Gastroesophageal sphincter (tissue), 3 donors: ENCODE measurements around the gene TTLL12.

Experiments
- EP300 ChIP-seq: sonication (generic); formaldehyde crosslinking; IDR thresholded peaks from one replicate; pipeline ENCODE4 v1.6.1; 2017; ENCODE audit warnings: antibody characterized with exemption, mild to moderate bottlenecking
- POLR2A ChIP-seq, 2 donors: fragments of 450-650 bp; IDR thresholded peaks; one replicate each; pipeline ENCODE4 v1.6.1; 2017; ENCODE audit warnings: antibody characterized with exemption in 2 of 2, mild to moderate bottlenecking in 2 of 2, moderate library complexity in 1 of 2
- POLR2AphosphoS5 ChIP-seq: sonication (generic); formaldehyde crosslinking; IDR thresholded peaks from one replicate; pipeline ENCODE4 v1.6.1; 2017; ENCODE audit warnings: antibody characterized with exemption
- TF ChIP-seq, protein P1 (sequence below), 4 experiments: fragments of 200-600 bp in 2 of 4; fragments of 450-650 bp in 2 of 4; sonication (generic) in 1 of 4; IDR thresholded peaks; one replicate each; pipeline ENCODE4 v1.5.1; 2017 to 2019; ENCODE audit warnings: antibody characterized with exemption in 4 of 4, mild to moderate bottlenecking in 2 of 4, moderate library complexity in 2 of 4

DNA sequence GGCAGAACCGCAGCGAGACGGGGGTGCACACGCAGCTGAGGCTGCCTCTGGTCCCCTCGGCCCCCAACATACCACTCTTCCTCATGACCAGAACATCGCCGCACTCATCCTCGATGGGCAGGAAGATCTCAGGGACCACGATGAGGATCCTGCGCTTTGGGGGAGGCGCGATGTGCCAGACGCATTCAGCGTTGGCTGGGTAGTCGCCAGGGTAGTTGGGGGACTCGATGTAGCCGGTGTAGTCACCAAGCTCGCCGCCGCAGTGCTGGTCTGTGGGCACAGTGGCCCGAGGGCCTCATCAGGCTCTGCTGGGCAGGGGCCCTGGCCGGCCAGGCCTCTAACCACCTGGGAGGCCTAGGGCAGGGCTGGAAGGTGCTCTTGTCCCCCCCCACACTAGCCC is 23.0 kb upstream of the TTLL12 start:
- no peak for TF ChIP-seq POLR2A (IDR thresholded peaks at IDR 0.05)
- TF ChIP-seq, protein P1, sequence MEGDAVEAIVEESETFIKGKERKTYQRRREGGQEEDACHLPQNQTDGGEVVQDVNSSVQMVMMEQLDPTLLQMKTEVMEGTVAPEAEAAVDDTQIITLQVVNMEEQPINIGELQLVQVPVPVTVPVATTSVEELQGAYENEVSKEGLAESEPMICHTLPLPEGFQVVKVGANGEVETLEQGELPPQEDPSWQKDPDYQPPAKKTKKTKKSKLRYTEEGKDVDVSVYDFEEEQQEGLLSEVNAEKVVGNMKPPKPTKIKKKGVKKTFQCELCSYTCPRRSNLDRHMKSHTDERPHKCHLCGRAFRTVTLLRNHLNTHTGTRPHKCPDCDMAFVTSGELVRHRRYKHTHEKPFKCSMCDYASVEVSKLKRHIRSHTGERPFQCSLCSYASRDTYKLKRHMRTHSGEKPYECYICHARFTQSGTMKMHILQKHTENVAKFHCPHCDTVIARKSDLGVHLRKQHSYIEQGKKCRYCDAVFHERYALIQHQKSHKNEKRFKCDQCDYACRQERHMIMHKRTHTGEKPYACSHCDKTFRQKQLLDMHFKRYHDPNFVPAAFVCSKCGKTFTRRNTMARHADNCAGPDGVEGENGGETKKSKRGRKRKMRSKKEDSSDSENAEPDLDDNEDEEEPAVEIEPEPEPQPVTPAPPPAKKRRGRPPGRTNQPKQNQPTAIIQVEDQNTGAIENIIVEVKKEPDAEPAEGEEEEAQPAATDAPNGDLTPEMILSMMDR (IDR thresholded peaks at IDR 0.05): no peak
- TF ChIP-seq POLR2AphosphoS5: no peak
- TF ChIP-seq EP300: no peak
